T-helper 1 cell (primary cell): ENCODE measurements around the gene IL1RN.
A peak's percentile ranks its signal among the peaks of the same experiment; 100 is the strongest.

ENCODE experiments used
- DNase-seq, 5 donors: peaks; one replicate each; pipeline ENCODE4 v3.0.0-alpha.2; 2012 to 2020

The IL1RN gene

DNA sequence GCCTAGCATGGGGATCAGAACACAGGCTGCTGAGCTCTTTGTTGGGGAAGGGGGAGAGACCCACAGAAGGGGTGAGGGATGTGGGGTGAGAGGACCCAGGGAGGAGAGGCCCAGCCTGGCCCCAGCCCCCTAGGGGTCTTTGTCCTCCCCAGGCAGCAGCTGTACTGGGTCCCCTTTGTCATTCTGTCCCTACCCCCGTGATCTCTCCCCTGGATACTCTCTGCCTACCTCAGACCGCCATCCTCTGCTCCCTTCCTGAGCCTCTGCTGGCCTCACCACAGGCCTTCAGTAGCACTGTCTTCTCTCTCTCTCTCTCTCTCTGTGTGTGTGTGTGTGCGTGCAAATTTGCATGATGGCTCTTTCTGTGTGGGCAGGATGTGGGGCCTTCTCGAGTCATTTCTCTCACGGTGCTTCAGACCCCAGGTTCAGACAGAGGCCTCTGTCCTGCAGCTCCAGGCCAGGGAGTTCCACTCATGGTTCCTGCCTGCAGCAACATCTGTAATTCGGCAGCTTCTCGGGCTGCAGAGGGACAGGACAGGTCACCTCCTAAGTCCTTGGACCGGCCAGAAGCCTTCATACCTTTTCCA is 47.7 kb downstream of the IL1RN start:
- peak; percentile 20 to 95 (median 45) for DNase-seq

DNA sequence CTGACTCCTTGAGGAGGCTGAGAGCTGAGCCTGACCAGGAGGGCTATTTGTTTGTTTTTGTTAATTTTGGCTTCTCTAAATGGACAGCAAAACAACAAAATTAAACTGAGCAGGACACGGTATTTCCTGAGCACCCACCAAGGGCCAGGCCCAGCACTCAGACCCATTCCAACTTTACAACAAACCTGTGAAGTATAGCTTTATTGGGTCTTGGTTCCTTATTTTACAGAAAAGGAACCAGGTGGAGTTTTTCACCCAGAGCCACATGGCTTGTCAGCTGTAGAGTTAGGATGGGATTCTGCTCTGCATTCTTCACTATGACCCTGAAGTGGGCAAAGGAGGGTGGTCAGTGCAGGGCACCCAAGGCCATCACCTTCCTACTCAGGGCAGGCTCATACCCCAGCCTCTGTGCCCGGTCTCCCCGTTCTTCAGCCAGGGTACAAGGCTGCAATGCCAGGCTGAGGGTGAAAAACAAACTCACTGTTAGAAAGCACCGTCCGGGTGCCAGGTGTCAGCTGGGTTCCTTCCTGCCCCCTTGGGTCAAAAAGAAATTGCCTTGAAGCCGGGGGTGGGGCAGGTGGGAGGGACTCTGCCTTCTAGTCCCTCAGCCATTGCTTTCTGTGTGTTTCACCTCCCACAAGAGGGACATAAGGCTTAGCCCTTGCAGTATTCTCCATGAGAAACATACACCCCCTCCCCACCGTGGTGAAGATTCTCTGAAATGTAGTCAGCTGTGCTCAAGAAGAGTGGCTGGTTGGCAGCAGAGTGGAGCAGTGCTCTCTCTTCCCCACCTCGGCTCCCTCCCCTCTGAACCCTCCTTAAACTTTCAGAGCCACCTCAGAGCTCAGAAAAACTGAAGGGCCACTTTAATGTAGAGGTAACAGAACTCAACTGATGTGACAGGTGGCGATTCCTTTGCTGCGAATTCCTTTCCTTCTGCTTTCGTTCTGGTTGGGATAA is 48.6 kb downstream of the IL1RN start:
- peak in 1 of 5 donors; percentile 67 for DNase-seq

- DNase-seq: no peak
These were observed 49.4 kb downstream of the IL1RN start for GRCh38 chr2:113176696-113177355.

DNA sequence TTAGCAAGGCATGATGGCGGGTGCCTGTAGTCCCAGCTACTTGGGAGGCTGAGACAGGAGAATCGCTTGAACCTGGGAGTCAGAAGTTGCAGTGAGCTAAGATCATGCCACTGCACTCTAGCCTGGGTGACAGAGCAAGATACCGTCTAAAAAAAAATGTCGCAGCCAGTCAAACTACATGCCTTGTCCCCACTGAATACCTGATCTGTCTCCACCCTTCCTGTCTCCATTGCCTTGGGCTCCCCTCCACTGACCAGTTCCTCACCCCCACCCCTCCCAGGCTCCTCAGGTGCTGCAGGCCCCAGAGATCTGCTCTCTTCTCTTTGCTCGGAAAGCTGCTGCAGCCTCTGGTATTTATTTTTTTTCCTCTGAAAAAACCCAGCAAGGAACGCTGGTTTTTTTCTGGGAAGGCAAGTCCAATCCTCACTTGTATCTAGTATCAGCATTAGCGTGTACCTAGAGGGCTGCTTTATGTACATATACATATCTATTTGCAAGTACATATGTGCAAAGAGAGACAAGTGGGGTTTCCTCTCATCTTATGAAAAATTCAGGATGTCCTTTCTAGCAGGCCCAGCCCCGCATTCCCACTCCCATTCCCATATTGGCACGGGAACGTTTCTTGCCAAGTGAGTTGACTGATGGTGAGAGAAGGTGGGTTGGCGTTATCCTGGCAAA is 50.8 kb downstream of the IL1RN start:
- no peak for DNase-seq

DNA sequence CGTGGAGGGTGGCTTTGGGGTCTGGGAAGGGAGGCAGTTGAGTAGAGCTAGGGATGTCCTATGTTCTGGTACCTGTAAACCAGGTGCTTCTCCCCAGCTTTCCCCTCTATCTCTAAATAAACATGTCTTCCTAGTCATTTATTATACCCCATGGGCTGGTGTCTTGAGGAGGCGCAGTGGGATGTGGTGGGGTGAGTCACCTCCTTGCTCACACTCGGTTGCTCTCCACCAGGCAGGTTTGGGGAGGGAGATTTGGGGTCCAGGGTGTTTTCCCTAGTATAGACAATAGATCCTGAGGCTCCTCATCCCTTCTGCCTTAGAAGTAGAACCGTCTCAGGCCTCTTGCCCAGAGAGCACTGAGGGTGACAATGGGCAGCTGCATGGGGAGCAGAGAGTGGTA is 51.5 kb downstream of the IL1RN start:
- DNase-seq: no peak

DNA sequence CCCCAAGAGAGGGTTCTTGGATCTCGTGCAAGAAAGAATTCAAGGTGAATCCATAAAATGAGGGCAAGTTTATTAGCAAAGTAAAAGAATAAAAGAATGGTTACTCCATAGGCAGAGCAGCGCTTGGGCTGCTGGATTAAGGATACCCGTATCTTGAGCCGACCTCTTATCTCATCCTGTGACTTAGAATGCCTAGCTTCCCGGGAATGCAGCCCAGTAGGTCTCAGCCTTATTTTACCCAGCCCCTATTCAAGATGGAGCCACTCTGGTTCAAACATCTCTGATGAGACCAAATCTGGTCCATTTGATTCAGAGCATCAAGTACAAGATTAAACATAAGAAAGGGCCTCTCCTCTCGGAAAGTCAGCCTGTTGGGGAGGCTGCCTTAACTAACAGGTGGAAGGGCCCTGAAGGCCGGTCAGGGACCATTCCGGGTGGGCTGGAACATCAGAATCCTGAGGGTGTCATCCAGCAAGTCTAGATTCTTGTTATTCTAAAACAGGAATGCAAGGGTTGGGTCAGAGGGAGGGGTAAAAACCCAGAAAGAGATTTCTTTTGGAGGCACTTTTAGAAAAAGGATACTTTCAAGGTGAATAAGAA is 52.1 kb downstream of the IL1RN start:
- DNase-seq: no peak

DNA sequence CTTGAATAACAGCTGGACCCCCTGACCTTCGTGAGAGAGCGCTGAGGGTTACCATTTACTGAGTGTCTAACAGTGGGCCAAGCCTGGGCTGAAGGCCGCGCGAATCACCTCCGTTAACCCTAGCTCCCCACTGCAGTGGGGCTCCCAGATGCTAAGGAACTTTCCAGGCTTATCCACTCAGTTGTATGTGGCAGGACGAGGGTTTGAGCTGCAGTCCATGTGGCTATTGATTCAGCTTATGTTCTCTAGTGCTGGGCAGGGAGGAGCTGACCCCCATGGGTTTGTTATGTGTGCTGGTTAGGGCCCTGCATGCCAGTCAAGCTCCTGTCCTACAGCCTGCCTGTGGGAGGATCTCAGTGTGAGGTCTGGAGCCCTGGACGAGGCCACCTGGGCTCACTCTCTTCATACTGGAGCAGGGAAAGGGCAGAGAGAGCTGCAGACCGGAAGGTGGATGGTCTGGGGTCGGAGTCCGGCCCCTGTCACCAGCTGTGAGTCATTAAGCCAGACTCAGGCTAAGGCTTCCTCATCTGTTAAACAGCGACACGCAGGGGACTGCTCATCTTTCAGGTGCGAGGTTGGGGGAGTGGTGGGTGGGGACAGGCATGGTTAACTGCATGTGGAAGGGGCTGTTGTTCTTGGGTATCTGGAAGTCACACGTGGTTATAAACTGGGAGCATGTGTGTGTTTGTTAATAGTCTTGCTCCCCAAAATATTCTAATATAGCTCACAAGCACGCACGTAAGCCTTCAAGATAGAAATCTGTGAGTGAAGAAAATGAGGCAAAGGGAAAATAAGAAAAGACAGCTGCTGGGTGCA is 52.9 kb downstream of the IL1RN start:
- no peak for DNase-seq

GRCh38 chr2:113181258-113182051 is 54.1 kb downstream of the IL1RN start:
- DNase-seq: peak in 1 of 5 donors; percentile 47

- DNase-seq: no peak
These were observed 55.3 kb downstream of the IL1RN start for GRCh38 chr2:113182471-113183260.

GRCh38 chr2:113183264-113183663 is 55.9 kb downstream of the IL1RN start:
- DNase-seq: no peak
